Motor neuron (in vitro differentiated cells): ENCODE measurements around the gene SIN3B. TPM values are rescaled to one million over a fixed set of nuclear protein-coding genes. Genes with fewer than 3 reads are reported as not detected.

Experiments used
- ATAC-seq, 8 experiments: fragments of 200-7000 bp; cut with Tn5 transposase; replicated peaks in 6 of 8; 2 replicates each; pipeline ENCODE4 v1.8.0; 2021; ENCODE audit warnings: mild to moderate bottlenecking in 8 of 8, moderate library complexity in 8 of 8
- H3K27ac ChIP-seq, 2 donors: fragments of 250-450 bp; sonication (Bioruptor Pico); 2 replicates each; pipeline ENCODE4 v1.9.0; 2021; ENCODE audit warnings: antibody characterized with exemption in 2 of 2, mild to moderate bottlenecking in 2 of 2, moderate library complexity in 1 of 2
- H3K4me1 ChIP-seq, 2 donors: fragments of 250-450 bp; sonication (Bioruptor Pico); replicated peaks in 1 of 2; 2 replicates each; pipeline ENCODE4 v1.6.1; 2021; ENCODE audit warnings: antibody characterized with exemption in 2 of 2, mild to moderate bottlenecking in 2 of 2, moderate library complexity in 1 of 2
- H3K4me3 ChIP-seq, 5 donors: fragments of 250-450 bp; sonication (Bioruptor Pico); 2 replicates each; pipeline ENCODE4 v1.9.0; 2021; ENCODE audit warnings: antibody characterized with exemption in 5 of 5, mild to moderate bottlenecking in 5 of 5, moderate library complexity in 4 of 5
- WGBS, 10 experiments: fragments of 450-650 bp; shearing (Covaris generic); methylation state at CpG; one replicate each; pipeline ENCODE4 v1.0.0; 2022; 5-methylcytosine and 5-hydroxymethylcytosine counted together
- in situ Hi-C, 9 experiments: fragments of 400-800 bp; cut with MboI; loops; one replicate each; pipeline ENCODE4 v1.15.0; 2021; ENCODE audit warnings: low sequenced_read_pairs in 9 of 9, low pct_unique_long_range_greater_than_20kb in 2 of 9; ENCODE audit not compliant: unreplicated experiment in 9 of 9
- total RNA-seq, 8 experiments: library from RNA; unstranded; fragments of 300-600 nt; gene quantifications; 2 replicates each; pipeline versions ENCODE4 v1.2.3 to v1.2.4, GENCODE V29; 2022

SIN3B gene
- total RNA-seq, 8 experiments from 2014 or later, result 23.3 to 59.3 (median 30.5) TPM

DNA sequence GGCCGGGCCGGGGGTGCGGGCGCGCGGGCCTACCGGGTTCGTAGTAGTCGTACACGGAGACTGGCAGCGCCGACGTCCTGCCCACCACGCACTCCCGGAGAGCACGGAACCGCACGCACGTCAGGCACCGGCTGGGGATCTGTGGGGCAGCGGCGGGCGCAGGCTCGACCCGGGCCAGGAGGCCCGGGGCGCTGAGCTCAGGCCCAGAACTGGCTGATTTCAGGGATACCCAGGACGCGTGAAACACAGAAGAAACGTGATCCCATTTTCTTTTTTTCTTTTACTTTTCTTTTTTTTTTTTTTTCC, 68.6 kb downstream of the SIN3B start:
- peaks cover 27 to 33% of the 10 kb centered on the region in 2 donors for H3K4me1 ChIP-seq
- WGBS, 10 experiments, result 4 to 48% (median 17%) methylated on average over 5 to 9 of the region's 30 CpGs; no CpG with 5 or more reads in 6 of the 10 experiments
- peak overlapping the region; percentile 12 to 35 for H3K27ac ChIP-seq
- no peak for ATAC-seq
- H3K4me3 ChIP-seq, result peak overlapping the region; percentile 38 to 55 (median 41)
- in situ Hi-C loops, result no loop called here

DNA sequence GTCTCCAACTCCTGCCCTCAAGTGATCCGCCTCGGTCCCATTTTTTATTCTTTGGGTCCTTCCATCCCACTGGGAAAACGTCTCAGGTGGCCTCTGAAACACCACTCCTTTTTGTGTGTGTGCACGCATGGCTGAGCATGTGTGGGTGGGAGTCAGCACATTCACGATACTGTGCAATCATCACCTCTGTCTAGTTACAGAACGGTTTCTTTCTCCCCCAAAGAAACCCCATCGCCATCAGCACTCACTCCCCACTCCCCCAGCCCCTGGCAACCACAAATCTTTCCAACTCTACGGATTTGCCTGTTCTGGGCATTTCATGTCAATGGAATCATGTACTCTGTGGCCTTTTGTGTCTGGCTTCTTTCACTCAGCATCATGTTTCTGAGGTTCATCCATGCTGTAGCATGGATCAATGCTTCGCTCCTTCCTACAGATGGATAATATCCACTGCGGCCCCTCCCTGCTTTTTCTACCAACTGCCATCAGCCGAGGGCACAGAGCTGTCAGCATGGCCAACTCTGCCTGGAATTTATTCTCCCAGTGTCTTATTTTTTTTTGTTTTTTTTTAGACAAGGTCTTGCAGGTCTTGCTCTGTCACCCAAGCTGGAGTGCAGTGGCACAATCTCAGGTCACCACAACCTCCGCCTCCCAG, 69.3 kb downstream of the SIN3B start:
- in situ Hi-C loops, result no loop called here
- no peak for ATAC-seq
- 71 to 100% (median 100%) methylated on average over 1 to 3 of the region's 12 CpGs; no CpG with 5 or more reads in 3 of the 10 experiments for WGBS, 10 experiments
- Histone ChIP-seq H3K4me1 (peaks cover 24 to 33% of the 10 kb centered on the region in 2 donors), H3K27ac (no peak overlapping the region), H3K4me3 (no peak overlapping the region)

DNA sequence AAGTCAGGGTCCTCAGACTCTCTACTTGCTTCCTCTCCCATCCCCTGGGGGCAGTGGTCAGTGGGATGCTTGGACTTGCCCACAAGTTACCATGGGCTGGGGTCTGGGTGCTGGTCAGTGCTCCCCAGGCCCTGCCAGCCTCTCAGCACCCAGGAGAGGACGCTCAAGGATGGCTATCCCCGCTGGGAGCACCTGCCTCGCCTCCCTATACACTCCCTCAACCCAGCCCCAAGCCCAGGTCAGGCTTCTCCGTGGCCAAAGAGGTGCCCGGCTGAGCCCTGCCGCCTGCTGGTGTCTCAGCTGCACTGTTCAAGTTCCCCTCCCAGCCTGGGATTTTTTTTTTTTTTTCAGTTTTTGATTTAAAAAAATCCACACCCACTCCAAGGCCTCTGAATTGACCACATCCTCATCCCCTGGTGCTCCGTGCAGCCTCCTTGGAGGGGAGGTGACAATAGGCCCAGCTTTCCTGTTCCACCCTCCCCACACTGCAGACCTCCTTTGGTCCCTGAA, 70.4 kb downstream of the SIN3B start:
- 0 to 20% (median 13%) methylated on average over 1 to 7 of the region's 7 CpGs; no CpG with 5 or more reads in 5 of the 10 experiments for WGBS, 10 experiments
- in situ Hi-C loops, result no loop called here
- H3K27ac ChIP-seq, result no peak overlapping the region
- no peak overlapping the region for H3K4me3 ChIP-seq
- H3K4me1 ChIP-seq, result peaks cover 21 to 24% of the 10 kb centered on the region in 2 donors
- peak in 2 of 8 experiments; percentile 4 to 31 for ATAC-seq

DNA sequence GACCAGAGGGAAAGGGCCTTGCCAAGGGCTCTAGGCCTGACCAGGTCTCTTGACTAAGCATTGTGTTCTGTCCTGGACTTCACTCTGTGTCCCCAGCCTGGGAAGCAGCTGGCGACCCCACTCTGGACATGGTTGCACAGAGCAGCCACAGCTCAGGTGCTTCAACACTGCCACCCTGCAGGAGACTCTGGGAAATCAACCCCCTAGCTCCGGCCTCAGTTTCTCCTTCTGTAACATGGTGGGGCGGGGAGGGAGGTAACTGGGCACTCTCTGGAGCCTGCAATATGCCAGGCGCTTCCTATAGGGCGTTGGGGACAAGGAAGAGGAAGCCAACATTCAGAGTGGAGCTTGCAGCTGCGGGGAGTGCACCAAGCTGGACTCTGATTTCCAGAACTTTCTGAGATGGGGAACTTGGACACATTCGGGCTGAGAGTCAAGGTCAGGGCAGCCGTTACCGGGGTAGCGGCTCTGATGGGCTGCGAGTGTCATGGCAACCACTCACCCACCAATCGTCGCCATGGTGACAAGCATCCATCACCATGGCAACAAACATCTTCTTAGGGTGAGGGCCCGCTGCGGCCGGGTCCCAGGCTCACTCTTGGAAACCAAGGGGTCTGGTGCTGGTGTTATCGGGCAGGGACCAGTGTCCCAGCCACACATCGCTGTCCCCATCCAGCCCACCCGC, 72.4 kb downstream of the SIN3B start:
- peak overlapping the region in 1 of 2 donors; percentile 26 for H3K27ac ChIP-seq

DNA sequence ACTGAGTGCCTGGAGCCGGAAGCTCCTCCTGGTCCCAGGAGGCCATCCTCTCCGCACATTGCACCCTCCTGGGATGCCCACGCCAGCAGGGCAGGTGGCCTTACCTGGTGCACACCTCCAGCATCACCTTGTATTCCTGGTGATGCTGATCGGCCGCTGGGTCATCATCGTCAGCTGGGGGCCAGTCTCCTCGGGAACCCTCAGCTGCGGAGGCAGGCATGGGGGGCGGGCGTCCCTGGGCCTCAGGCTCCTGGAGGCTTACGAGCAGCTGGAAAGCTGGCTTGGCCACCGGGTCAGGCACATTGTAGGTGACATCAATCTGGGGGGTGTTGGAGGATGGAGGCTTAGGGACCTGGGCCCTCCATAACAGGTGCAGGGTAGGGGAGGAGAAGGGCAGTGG, 73.3 kb downstream of the SIN3B start:
- WGBS, 10 experiments, result 74 to 100% methylated on average over 1 to 3 of the region's 12 CpGs; no CpG with 5 or more reads in 8 of the 10 experiments
- in situ Hi-C loops, result no loop called here
- ATAC-seq, result no peak
- Histone ChIP-seq H3K4me3 (no peak overlapping the region), H3K4me1 (peaks cover 17 to 24% of the 10 kb centered on the region in 2 donors), H3K27ac (peak overlapping the region in 1 of 2 donors; percentile 26)

More for the DNA sequence above, 72.4 kb downstream of the SIN3B start:
- peaks cover 17 to 24% of the 10 kb centered on the region in 2 donors for H3K4me1 ChIP-seq
- no peak overlapping the region for H3K4me3 ChIP-seq
- WGBS, 10 experiments, result 33 to 100% (median 80%) methylated on average over 1 to 5 of the region's 19 CpGs; no CpG with 5 or more reads in 3 of the 10 experiments
- in situ Hi-C loops, result no loop called here
- no peak for ATAC-seq

DNA sequence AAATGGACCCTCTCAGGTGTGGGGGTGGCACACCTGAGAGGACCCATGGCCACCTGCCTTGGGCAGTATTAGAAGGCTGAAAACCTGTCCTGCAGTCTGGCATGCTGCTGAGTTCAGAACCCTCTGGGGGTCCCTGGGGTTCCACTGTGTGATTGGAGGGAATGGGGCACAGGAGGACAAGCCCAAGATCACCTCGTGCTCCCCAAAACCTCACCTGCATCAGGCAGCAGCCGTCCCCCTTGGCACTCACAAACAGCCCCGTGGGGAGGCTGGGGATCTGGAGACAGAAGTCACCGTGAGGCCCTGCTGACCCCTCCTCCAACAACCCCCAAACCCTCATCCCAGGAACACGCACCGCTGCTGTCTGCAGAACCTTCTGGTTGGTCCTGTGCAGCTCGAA, 74.1 kb downstream of the SIN3B start:
- 80 to 100% (median 86%) methylated on average over 1 to 7 of the region's 7 CpGs; no CpG with 5 or more reads in 6 of the 10 experiments for WGBS, 10 experiments
- Histone ChIP-seq H3K4me1 (peaks cover 17 to 22% of the 10 kb centered on the region in 2 donors), H3K27ac (no peak overlapping the region), H3K4me3 (no peak overlapping the region)
- in situ Hi-C loops, result no loop called here
- no peak for ATAC-seq

DNA sequence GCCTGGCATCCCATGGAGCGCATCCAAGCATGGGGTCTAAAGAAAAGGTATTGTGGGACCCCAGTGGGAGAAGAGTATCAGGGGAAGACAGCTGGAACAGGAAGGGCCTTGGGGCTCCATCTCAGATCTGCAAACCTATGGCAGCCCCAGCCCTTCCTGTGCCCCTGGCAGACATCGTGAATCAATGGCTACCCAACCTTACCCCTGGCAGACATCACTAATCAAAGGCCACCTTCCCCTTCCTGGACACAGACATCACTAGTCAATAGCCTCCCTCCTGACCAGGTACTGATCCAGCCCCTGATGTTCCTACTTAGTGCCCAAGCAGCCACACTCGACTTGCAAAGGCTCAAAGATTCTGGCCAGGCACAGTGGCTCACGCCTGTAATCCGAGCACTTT, 75.4 kb downstream of the SIN3B start:
- H3K4me1 ChIP-seq, result peaks cover 17 to 21% of the 10 kb centered on the region in 2 donors
- H3K4me3 ChIP-seq, result no peak overlapping the region
- in situ Hi-C loops, result no loop called here
- WGBS, 10 experiments, result 0 to 90% (median 50%) methylated on average over 1 to 4 of the region's 5 CpGs; no CpG with 5 or more reads in 1 of the 10 experiments
- H3K27ac ChIP-seq, result no peak overlapping the region
- ATAC-seq, result no peak

DNA sequence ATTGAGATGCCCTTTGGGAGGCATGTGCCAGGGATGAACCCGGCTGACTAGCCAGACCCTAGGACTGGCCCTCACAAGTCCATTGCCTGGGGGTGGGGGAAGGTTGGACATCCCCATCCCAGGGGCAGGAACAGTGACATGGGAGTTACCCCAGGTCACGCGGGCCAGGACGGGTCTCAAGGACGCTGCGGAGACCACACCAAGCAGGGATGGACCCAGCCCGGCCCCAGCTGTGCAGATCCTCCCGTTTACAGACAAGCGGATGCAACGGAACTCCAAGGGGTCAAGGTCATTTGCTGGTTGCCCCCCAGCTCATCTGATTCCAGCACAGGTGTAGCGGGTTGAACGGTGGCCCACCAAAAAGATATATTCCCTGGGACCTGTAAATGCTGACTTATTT, 79.6 kb downstream of the SIN3B start:
- WGBS, 10 experiments, result 63 to 94% (median 72%) methylated on average over 3 to 10 of the region's 12 CpGs; no CpG with 5 or more reads in 5 of the 10 experiments
- no peak overlapping the region for H3K4me3 ChIP-seq
- no peak overlapping the region for H3K27ac ChIP-seq
- in situ Hi-C loops, result no loop called here
- no peaks in the 10 kb centered on the region for H3K4me1 ChIP-seq
- no peak for ATAC-seq

DNA sequence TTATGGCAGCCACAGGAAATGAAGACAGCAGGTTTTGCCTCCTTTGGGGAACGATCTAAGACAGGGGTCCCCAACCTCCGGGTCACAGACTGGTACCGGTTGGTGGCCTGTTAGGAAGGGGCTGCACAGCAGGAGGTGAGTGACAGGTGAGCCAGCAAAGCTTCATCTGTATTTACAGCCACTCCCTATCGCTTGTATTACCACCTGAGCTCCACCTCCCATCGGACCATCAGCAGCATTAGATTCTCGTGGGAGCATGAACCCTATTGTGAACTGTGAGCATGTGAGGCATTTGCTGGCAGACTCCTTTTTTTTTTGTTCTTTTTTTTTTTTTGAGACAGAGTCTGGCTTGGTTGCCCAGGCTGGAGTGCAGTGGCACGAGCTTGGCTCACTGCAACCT, 81.8 kb downstream of the SIN3B start:
- WGBS, 10 experiments, result 7 to 89% (median 49%) methylated on average over 2 to 4 of the region's 7 CpGs; no CpG with 5 or more reads in 6 of the 10 experiments
- no peak overlapping the region for H3K27ac ChIP-seq
- no peak for ATAC-seq
- no peaks in the 10 kb centered on the region for H3K4me1 ChIP-seq
- in situ Hi-C loops, result no loop called here
- H3K4me3 ChIP-seq, result no peak overlapping the region

DNA sequence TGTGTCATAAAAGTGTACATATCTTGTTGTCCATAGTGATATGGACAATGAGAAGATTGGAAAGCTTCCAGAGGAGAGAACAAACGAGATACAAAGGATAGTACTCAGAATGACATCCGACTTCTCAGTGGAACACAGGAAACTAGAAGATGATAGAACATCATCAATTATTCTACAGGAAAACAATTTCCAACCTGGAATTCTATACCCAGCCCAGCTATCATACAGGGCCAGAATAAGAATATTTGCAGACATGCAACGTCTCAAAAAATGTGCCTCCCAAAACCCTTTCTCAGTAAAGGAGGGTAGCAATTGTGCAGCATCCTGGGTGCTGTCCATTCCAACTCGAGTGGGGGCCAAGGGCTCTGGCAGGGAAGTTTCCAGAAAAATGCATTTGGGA, 83.6 kb downstream of the SIN3B start:
- Histone ChIP-seq H3K4me1 (no peaks in the 10 kb centered on the region), H3K4me3 (no peak overlapping the region), H3K27ac (no peak overlapping the region)
- 0 to 70% (median 40%) methylated on average over 1 to 4 of the region's 4 CpGs; no CpG with 5 or more reads in 1 of the 10 experiments for WGBS, 10 experiments
- ATAC-seq, result no peak
- in situ Hi-C loops, result no loop called here

DNA sequence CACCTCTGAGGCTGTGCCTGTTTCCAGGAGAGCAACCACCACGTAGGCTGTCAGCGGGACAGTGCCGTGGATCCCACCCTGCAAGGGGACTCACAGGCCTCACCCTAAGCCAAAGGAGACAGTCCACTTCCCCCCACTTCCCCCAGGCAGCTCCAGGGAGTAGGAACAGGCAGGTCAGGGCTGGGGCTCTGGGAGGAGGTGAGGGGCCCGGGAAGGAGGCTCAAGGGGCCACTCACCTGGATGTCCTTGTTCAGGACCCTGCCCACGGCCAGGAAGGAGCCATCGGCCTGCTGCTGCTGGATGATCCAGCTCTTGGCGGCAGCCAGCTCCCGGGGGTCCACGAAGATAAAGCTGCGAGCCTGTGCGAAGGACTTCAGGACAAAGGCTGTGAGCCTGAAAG, 85.2 kb downstream of the SIN3B start:
- WGBS, 10 experiments, result 0% methylated on average over 1 of the region's 11 CpGs; no CpG with 5 or more reads in 9 of the 10 experiments
- ATAC-seq, result no peak
- no peaks in the 10 kb centered on the region for H3K4me1 ChIP-seq
- in situ Hi-C loops, result no loop called here
- H3K27ac ChIP-seq, result no peak overlapping the region
- H3K4me3 ChIP-seq, result no peak overlapping the region

DNA sequence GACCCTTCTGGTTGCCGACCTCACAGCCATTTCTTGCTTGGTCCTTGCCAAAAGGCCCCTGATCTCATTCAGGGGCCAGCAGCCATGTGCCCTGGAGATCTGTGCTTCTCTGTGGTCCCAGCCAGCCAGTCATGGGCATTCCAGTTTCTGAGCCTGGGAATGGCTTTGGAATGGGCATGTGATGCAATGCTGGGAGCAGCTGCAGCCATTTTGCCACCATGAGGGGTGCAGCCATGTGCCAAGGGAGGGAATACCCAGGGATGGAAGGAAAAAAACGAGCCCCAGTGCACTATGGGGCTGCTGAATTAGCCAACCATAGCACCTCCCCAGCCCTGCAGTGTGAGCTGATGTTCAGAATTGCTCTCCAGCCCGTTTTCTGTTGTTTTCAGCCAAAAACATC, 85.9 kb downstream of the SIN3B start:
- no peak overlapping the region for H3K4me3 ChIP-seq
- in situ Hi-C loops, result no loop called here
- ATAC-seq, result no peak
- WGBS, 10 experiments, result 0 to 83% (median 25%) methylated on average over 1 to 2 of the region's 3 CpGs; no CpG with 5 or more reads in 3 of the 10 experiments
- H3K27ac ChIP-seq, result no peak overlapping the region
- no peaks in the 10 kb centered on the region for H3K4me1 ChIP-seq

DNA sequence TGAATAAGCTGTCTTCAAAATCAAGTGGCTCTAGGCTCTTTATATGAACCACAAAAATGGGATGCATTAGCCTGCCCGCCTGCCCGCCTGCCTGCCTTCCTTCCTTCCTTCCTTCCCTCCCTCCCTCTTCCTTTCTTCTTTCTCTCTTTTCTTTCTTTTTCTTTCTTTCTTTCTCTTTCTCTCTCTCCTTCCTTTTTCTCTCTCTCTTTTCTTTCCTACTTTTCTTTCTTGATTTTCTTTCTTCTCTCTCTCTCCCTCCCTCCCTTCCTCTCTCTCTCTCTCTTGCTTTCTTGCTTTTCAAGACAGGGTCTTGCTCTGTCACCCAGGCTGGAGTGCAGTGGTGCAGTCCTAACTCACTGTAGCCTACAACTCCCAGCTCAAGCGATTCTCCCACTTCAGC, 86.5 kb downstream of the SIN3B start:
- in situ Hi-C loops, result no loop called here
- H3K27ac ChIP-seq, result no peak overlapping the region
- WGBS, 10 experiments, result 11 to 88% (median 63%) methylated on average over 1 to 3 of the region's 3 CpGs; no CpG with 5 or more reads in 2 of the 10 experiments
- no peaks in the 10 kb centered on the region for H3K4me1 ChIP-seq
- no peak for ATAC-seq
- H3K4me3 ChIP-seq, result no peak overlapping the region
